ENCODE data around the gene GRIK5.

GRCh38 chr19:42109896-42110295 is 39.9 kb upstream of the GRIK5 start:
- TF ChIP-seq POLR2AphosphoS5 (IDR thresholded peaks at IDR 0.05; ENCODE audit: low read depth, low read length) (no peak), ATF2 (IDR thresholded peaks at IDR 0.05; ENCODE audit: low read length) (no peak), SP1 (IDR thresholded peaks at IDR 0.05; ENCODE audit: low read depth, low read length) (no peak), MAFK (IDR thresholded peaks at IDR 0.05; ENCODE audit: low read depth, low read length) (no peak)
- TF ChIP-seq, protein P1, sequence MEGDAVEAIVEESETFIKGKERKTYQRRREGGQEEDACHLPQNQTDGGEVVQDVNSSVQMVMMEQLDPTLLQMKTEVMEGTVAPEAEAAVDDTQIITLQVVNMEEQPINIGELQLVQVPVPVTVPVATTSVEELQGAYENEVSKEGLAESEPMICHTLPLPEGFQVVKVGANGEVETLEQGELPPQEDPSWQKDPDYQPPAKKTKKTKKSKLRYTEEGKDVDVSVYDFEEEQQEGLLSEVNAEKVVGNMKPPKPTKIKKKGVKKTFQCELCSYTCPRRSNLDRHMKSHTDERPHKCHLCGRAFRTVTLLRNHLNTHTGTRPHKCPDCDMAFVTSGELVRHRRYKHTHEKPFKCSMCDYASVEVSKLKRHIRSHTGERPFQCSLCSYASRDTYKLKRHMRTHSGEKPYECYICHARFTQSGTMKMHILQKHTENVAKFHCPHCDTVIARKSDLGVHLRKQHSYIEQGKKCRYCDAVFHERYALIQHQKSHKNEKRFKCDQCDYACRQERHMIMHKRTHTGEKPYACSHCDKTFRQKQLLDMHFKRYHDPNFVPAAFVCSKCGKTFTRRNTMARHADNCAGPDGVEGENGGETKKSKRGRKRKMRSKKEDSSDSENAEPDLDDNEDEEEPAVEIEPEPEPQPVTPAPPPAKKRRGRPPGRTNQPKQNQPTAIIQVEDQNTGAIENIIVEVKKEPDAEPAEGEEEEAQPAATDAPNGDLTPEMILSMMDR (IDR thresholded peaks at IDR 0.05; ENCODE audit: control extremely low read depth in 1 of 3, insufficient read depth in 1 of 3, low read depth in 1 of 3, low read length in 3 of 3), result no peak
- TF ChIP-seq, protein P2, sequence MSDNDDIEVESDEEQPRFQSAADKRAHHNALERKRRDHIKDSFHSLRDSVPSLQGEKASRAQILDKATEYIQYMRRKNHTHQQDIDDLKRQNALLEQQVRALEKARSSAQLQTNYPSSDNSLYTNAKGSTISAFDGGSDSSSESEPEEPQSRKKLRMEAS (IDR thresholded peaks at IDR 0.05), result no peak
- TF ChIP-seq, protein P3, sequence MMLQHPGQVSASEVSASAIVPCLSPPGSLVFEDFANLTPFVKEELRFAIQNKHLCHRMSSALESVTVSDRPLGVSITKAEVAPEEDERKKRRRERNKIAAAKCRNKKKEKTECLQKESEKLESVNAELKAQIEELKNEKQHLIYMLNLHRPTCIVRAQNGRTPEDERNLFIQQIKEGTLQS (IDR thresholded peaks at IDR 0.05; ENCODE audit: insufficient read depth, low read depth, low read length), result no peak
